ENCODE measurements around the gene SLC15A3. TPM values are rescaled to one million over a fixed set of nuclear protein-coding genes. Genes with fewer than 3 reads are reported as not detected.

The SLC15A3 gene
- total RNA-seq, 4 donors from 2014 or later: 5.9 to 44.5 (median 28.7) TPM

GRCh38 chr11:60931917-60932316 lies 20.1 kb downstream of the SLC15A3 start:
- DNase-seq: no peak
- H3K9me3 ChIP-seq: no peaks in the 10 kb centered on the region

GRCh38 chr11:60930394-60930793 lies 21.6 kb downstream of the SLC15A3 start:
- H3K4me1 ChIP-seq: peaks cover 0 to 3% of the 10 kb centered on the region in 2 donors
- intact Hi-C loops (cut with DNase I; ENCODE audit: low total_unique reads): no loop called here
- H3K27me3 ChIP-seq: no peaks in the 10 kb centered on the region
- no peak overlapping the region for H3K4me3 ChIP-seq
- H3K27ac ChIP-seq: no peak overlapping the region
- TF ChIP-seq, protein P1, sequence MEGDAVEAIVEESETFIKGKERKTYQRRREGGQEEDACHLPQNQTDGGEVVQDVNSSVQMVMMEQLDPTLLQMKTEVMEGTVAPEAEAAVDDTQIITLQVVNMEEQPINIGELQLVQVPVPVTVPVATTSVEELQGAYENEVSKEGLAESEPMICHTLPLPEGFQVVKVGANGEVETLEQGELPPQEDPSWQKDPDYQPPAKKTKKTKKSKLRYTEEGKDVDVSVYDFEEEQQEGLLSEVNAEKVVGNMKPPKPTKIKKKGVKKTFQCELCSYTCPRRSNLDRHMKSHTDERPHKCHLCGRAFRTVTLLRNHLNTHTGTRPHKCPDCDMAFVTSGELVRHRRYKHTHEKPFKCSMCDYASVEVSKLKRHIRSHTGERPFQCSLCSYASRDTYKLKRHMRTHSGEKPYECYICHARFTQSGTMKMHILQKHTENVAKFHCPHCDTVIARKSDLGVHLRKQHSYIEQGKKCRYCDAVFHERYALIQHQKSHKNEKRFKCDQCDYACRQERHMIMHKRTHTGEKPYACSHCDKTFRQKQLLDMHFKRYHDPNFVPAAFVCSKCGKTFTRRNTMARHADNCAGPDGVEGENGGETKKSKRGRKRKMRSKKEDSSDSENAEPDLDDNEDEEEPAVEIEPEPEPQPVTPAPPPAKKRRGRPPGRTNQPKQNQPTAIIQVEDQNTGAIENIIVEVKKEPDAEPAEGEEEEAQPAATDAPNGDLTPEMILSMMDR (IDR thresholded peaks at IDR 0.05): no peak
- TF ChIP-seq POLR2A (IDR thresholded peaks at IDR 0.05): no peak
- H3K36me3 ChIP-seq: no peaks in the 10 kb centered on the region
- no peaks in the 10 kb centered on the region for H3K9me3 ChIP-seq
- DNase-seq: no peak

More at GRCh38 chr11:60931917-60932316, 20.1 kb downstream of the SLC15A3 start:
- H3K4me3 ChIP-seq: no peak overlapping the region
- no peaks in the 10 kb centered on the region for H3K4me1 ChIP-seq
- H3K27ac ChIP-seq: no peak overlapping the region
- intact Hi-C loops (cut with DNase I; ENCODE audit: low total_unique reads): no loop called here
- H3K36me3 ChIP-seq: no peaks in the 10 kb centered on the region
- H3K27me3 ChIP-seq: no peaks in the 10 kb centered on the region
- TF ChIP-seq, protein P1 (IDR thresholded peaks at IDR 0.05): no peak

- peaks cover 0 to 9% of the 10 kb centered on the region in 2 donors for H3K4me1 ChIP-seq
- H3K9me3 ChIP-seq: no peaks in the 10 kb centered on the region
- H3K27ac ChIP-seq: no peak overlapping the region
- H3K36me3 ChIP-seq: no peaks in the 10 kb centered on the region
- no peak for DNase-seq
- no peak overlapping the region for H3K4me3 ChIP-seq
- TF ChIP-seq, protein P1 (IDR thresholded peaks at IDR 0.05): no peak
- no peak for TF ChIP-seq POLR2A (IDR thresholded peaks at IDR 0.05)
- intact Hi-C loops (cut with DNase I; ENCODE audit: low total_unique reads): no loop called here
- H3K27me3 ChIP-seq: no peaks in the 10 kb centered on the region
These were observed 22.2 kb downstream of the SLC15A3 start for GRCh38 chr11:60929764-60930163.

DNA sequence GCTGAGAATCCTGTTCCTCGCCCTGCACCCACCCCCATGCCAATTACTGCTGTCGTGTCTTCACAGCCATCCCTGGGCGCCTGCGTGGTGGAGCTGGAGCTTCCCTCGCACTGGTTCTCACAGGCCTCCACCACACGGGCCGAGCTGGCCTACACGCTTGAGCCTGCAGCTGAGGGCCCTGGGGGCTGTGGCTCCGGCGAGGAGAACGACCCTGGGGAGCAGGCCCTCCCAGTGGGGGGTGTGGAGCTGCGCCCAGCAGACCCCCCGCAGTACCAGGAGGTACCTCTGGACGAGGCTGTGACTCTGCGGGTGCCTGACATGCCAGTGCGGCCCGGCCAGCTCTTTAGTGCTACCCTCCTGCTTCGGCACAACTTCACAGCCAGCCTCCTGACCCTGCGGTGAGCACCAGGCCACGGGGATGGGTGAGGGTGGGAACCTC lies 23.4 kb downstream of the SLC15A3 start:
- no peak for DNase-seq

GRCh38 chr11:60927600-60927999 lies 24.4 kb downstream of the SLC15A3 start:
- Histone ChIP-seq H3K27ac (no peak overlapping the region), H3K4me3 (no peak overlapping the region), H3K36me3 (no peaks in the 10 kb centered on the region), H3K4me1 (peaks cover 0 to 21% of the 10 kb centered on the region in 2 donors), H3K9me3 (no peaks in the 10 kb centered on the region), H3K27me3 (no peaks in the 10 kb centered on the region)
- intact Hi-C loops (cut with DNase I; ENCODE audit: low total_unique reads): no loop called here
- DNase-seq: no peak
- TF ChIP-seq, protein P1 (IDR thresholded peaks at IDR 0.05): no peak
- no peak for TF ChIP-seq POLR2A (IDR thresholded peaks at IDR 0.05)

More for the DNA sequence above, 23.4 kb downstream of the SLC15A3 start:
- no peak overlapping the region for H3K27ac ChIP-seq
- H3K4me1 ChIP-seq: peaks cover 0 to 20% of the 10 kb centered on the region in 2 donors
- no peak for TF ChIP-seq POLR2A (IDR thresholded peaks at IDR 0.05)
- TF ChIP-seq, protein P1 (IDR thresholded peaks at IDR 0.05): no peak
- H3K36me3 ChIP-seq: no peaks in the 10 kb centered on the region
- no peaks in the 10 kb centered on the region for H3K27me3 ChIP-seq
- intact Hi-C loops (cut with DNase I; ENCODE audit: low total_unique reads): no loop called here
- H3K4me3 ChIP-seq: no peak overlapping the region
- H3K9me3 ChIP-seq: no peaks in the 10 kb centered on the region
